Measurements from ENCODE around the gene GAP43. TPM values are rescaled to one million over a fixed set of nuclear protein-coding genes. Genes with fewer than 3 reads are reported as not detected.

Gene GAP43
- total and polyA plus RNA-seq, 2 of the 13 experiments (the other 11 are each of a cell fraction or from before 2014, with no cell fraction given) = not detected

DNA sequence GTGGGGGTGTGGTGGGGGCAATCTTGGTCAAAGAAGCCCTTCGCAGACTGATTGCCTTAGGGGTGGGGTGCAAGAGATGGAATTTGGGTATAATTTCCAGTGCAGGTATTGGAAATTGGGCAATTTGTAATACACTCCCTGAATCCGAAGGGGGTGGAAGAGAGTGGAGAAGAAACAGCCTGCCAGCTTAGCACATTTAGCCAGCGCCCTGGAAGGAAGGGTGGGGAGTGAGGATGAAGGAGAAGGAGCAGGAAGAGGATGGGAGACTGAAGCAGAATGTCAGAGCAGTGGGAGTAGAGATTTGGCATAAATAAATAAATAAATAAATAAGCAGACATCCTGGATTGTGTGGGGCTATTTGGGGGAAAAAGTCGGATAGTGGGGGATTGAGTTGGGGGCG is 1.6 kb downstream of the GAP43 start:
- Histone ChIP-seq H3K27ac (ENCODE audit: extremely low read length, insufficient read depth, low read length) (no peak overlapping the region), H3K36me3 (replicated peaks in 1 of 2; ENCODE audit: control insufficient read depth in 1 of 2, insufficient read depth in 2 of 2, low read length in 2 of 2) (no peaks in the 10 kb centered on the region), H3K9ac (ENCODE audit: insufficient read depth, low read depth, low read length) (no peak overlapping the region), H3K79me2 (ENCODE audit: insufficient read depth, low read length) (no peaks in the 10 kb centered on the region), H3K4me1 (ENCODE audit: insufficient read depth, low read length) (no peaks in the 10 kb centered on the region), H2AFZ (ENCODE audit: low read length) (no peak overlapping the region), H3K9me3 (ENCODE audit: low read length) (no peaks in the 10 kb centered on the region), H4K20me1 (ENCODE audit: insufficient read depth, low read length) (no peaks in the 10 kb centered on the region), H3K27me3 (ENCODE audit: control insufficient read depth in 1 of 2, insufficient read depth in 2 of 2, low read length in 2 of 2) (peaks cover 0 to 19% of the 10 kb centered on the region in 2 experiments; a peak in 2 of 5 replicates), H3K4me3 (replicated peaks in 1 of 3; ENCODE audit: insufficient read depth in 1 of 3, low read depth in 2 of 3, low read length in 3 of 3) (no peak overlapping the region), H3K4me2 (ENCODE audit: low read depth, low read length) (no peak overlapping the region)
- BruUV-seq (replicated peaks) = no TSS peak
- TF ChIP-seq MLLT10 (CRISPR knock-in tag; IDR thresholded peaks at IDR 0.05) (no peak), ARNTL (CRISPR knock-in tag; IDR thresholded peaks at IDR 0.05) (no peak), HDAC1 (CRISPR knock-in tag; IDR thresholded peaks at IDR 0.05) (no peak), GTF3A (CRISPR knock-in tag; conservative IDR thresholded peaks at IDR 0.05) (no peak), ZFP37 (CRISPR knock-in tag; IDR thresholded peaks at IDR 0.05; ENCODE audit: borderline replicate concordance) (no peak)
- TF ChIP-seq, protein P1, sequence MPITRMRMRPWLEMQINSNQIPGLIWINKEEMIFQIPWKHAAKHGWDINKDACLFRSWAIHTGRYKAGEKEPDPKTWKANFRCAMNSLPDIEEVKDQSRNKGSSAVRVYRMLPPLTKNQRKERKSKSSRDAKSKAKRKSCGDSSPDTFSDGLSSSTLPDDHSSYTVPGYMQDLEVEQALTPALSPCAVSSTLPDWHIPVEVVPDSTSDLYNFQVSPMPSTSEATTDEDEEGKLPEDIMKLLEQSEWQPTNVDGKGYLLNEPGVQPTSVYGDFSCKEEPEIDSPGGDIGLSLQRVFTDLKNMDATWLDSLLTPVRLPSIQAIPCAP (CRISPR knock-in tag; IDR thresholded peaks at IDR 0.05; ENCODE audit: low read depth) = no peak
- TF ChIP-seq, protein P2, sequence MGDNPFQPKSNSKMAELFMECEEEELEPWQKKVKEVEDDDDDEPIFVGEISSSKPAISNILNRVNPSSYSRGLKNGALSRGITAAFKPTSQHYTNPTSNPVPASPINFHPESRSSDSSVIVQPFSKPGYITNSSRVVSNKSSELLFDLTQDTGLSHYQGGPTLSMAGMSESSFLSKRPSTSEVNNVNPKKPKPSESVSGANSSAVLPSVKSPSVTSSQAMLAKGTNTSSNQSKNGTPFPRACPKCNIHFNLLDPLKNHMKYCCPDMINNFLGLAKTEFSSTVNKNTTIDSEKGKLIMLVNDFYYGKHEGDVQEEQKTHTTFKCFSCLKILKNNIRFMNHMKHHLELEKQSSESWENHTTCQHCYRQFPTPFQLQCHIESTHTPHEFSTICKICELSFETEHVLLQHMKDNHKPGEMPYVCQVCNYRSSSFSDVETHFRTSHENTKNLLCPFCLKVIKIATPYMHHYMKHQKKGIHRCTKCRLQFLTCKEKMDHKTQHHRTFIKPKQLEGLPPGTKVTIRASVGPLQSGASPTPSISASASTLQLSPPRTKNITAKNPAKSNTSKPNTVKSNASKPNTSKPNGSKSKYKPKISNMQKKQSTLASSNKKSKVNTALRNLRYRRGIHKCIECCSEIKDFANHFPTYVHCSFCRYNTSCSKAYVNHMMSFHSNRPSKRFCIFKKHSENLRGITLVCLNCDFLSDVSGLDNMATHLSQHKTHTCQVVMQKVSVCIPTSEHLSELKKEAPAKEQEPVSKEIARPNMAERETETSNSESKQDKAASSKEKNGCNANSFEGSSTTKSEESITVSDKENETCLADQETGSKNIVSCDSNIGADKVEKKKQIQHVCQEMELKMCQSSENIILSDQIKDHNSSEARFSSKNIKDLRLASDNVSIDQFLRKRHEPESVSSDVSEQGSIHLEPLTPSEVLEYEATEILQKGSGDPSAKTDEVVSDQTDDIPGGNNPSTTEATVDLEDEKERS (CRISPR knock-in tag; IDR thresholded peaks at IDR 0.05) = no peak
- TF ChIP-seq, protein P3, sequence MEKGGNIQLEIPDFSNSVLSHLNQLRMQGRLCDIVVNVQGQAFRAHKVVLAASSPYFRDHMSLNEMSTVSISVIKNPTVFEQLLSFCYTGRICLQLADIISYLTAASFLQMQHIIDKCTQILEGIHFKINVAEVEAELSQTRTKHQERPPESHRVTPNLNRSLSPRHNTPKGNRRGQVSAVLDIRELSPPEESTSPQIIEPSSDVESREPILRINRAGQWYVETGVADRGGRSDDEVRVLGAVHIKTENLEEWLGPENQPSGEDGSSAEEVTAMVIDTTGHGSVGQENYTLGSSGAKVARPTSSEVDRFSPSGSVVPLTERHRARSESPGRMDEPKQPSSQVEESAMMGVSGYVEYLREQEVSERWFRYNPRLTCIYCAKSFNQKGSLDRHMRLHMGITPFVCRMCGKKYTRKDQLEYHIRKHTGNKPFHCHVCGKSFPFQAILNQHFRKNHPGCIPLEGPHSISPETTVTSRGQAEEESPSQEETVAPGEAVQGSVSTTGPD (CRISPR knock-in tag; IDR thresholded peaks at IDR 0.05) = no peak
- TF ChIP-seq, protein P4, sequence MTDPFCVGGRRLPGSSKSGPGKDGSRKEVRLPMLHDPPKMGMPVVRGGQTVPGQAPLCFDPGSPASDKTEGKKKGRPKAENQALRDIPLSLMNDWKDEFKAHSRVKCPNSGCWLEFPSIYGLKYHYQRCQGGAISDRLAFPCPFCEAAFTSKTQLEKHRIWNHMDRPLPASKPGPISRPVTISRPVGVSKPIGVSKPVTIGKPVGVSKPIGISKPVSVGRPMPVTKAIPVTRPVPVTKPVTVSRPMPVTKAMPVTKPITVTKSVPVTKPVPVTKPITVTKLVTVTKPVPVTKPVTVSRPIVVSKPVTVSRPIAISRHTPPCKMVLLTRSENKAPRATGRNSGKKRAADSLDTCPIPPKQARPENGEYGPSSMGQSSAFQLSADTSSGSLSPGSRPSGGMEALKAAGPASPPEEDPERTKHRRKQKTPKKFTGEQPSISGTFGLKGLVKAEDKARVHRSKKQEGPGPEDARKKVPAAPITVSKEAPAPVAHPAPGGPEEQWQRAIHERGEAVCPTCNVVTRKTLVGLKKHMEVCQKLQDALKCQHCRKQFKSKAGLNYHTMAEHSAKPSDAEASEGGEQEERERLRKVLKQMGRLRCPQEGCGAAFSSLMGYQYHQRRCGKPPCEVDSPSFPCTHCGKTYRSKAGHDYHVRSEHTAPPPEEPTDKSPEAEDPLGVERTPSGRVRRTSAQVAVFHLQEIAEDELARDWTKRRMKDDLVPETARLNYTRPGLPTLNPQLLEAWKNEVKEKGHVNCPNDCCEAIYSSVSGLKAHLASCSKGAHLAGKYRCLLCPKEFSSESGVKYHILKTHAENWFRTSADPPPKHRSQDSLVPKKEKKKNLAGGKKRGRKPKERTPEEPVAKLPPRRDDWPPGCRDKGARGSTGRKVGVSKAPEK (CRISPR knock-in tag; IDR thresholded peaks at IDR 0.05; ENCODE audit: borderline replicate concordance) = no peak
- 39% methylated on average over 5 of the region's 5 CpGs for WGBS (ENCODE audit: low lambda C conversion rate)
- ChIA-PET CTCF (ENCODE audit: low intra/inter-chr PET ratio, low total read pairs) (no interaction called here), POLR2A (no interaction called here)
- in situ Hi-C loops (cut with HindIII; ENCODE audit: extremely low pct_ligation_motif_present, low pct_unique_long_range_greater_than_20kb) (no loop called here), intact Hi-C loops (cut with micrococcal nuclease; ENCODE audit: unreplicated experiment) (no loop called here)
- DNase-seq (ENCODE audit: low spot score) (no peak), ATAC-seq (no peak), FAIRE-seq (no peak)
